GM21360 (cell line): ENCODE data around the gene PI4K2B.
"Not testable (repeated sequence)": the region's sequence is repeated elsewhere in the genome, so short reads cannot be mapped to it uniquely, and the experiment has no call there.

Source experiments
- ATAC-seq: cut with Tn5 transposase; IDR thresholded peaks from one replicate; pipeline ENCODE4 v1.9.1; 2021; ENCODE audit warnings: mild to moderate bottlenecking, moderate library complexity; ENCODE audit not compliant: unreplicated experiment

Gene PI4K2B

GRCh38 chr4:25233737-25234389, at the start of gene PI4K2B:
PI4K2B (plus strand) TSS chr4:25234033; CDS start chr4:25234164, 131 bp downstream.
- ATAC-seq, result peak; percentile 74

GRCh38 chr4:25184056-25184455, 49.8 kb upstream of the PI4K2B start:
- no peak for ATAC-seq

- ATAC-seq, result no peak
Measured at GRCh38 chr4:25190407-25190806, 43.4 kb upstream of the PI4K2B start.

GRCh38 chr4:25198713-25199112, 35.1 kb upstream of the PI4K2B start:
- no peak for ATAC-seq

- no peak for ATAC-seq
Measured at GRCh38 chr4:25207997-25208396, 25.8 kb upstream of the PI4K2B start.

- ATAC-seq, result no peak
Measured at GRCh38 chr4:25209702-25210101, 24.1 kb upstream of the PI4K2B start.

- no peak for ATAC-seq
Measured at GRCh38 chr4:25211721-25212120, 22.1 kb upstream of the PI4K2B start.

GRCh38 chr4:25212822-25213221, 21.0 kb upstream of the PI4K2B start:
- no peak for ATAC-seq

GRCh38 chr4:25213347-25213979, 20.4 kb upstream of the PI4K2B start:
- no peak for ATAC-seq

GRCh38 chr4:25214750-25215149, 19.1 kb upstream of the PI4K2B start:
- not testable (repeated sequence) for ATAC-seq

- no peak for ATAC-seq
Measured at GRCh38 chr4:25215511-25215910, 18.3 kb upstream of the PI4K2B start.

- ATAC-seq, result no peak
Measured at GRCh38 chr4:25221377-25221776, 12.5 kb upstream of the PI4K2B start.

- no peak for ATAC-seq
Measured at GRCh38 chr4:25223802-25224375, 9.9 kb upstream of the PI4K2B start.

GRCh38 chr4:25229804-25230203, 4.0 kb upstream of the PI4K2B start:
- no peak for ATAC-seq

GRCh38 chr4:25233194-25233593, 639 bp upstream of the PI4K2B start:
- ATAC-seq, result no peak

- ATAC-seq, result peak; percentile 50
Measured at GRCh38 chr4:25234390-25235370, 847 bp downstream of the PI4K2B start.

GRCh38 chr4:25235401-25235800, 1.6 kb downstream of the PI4K2B start:
- no peak for ATAC-seq

GRCh38 chr4:25236030-25236429, 2.2 kb downstream of the PI4K2B start:
- ATAC-seq, result not testable (repeated sequence)

- no peak for ATAC-seq
Measured at GRCh38 chr4:25236971-25237370, 3.1 kb downstream of the PI4K2B start.

- no peak for ATAC-seq
Measured at GRCh38 chr4:25238052-25238451, 4.2 kb downstream of the PI4K2B start.

GRCh38 chr4:25239528-25239927, 5.7 kb downstream of the PI4K2B start:
- ATAC-seq, result not testable (repeated sequence)
